Measurements from ENCODE around the gene DTX3.
"Not testable (repeated sequence)": the region's sequence is repeated elsewhere in the genome, so short reads cannot be mapped to it uniquely, and the experiment has no call there.

The DTX3 gene

GRCh38 chr12:57614948-57615500, 10.4 kb downstream of the DTX3 start:
- H3K36me3 Mint-ChIP-seq = no peaks in the 10 kb centered on the region
- peaks cover 100% of the 10 kb centered on the region for H3K27me3 Mint-ChIP-seq
- DNase-seq = no peak
- no peak overlapping the region for H3K27ac Mint-ChIP-seq
- no peaks in the 10 kb centered on the region for H3K9me3 Mint-ChIP-seq
- H3K4me1 Mint-ChIP-seq = peaks cover 19% of the 10 kb centered on the region
- CTCF ChIA-PET = interaction anchor here (1.5 to 3.9 kb wide), 4 partner anchors 12 to 138 kb away, joined by 3 to 21 read pairs (median 6); no protein-coding TSS in a partner anchor
- no peak overlapping the region for H3K4me3 Mint-ChIP-seq

GRCh38 chr12:57615637-57616036, 11.0 kb downstream of the DTX3 start:
- Mint-ChIP-seq H3K4me1 (peaks cover 20% of the 10 kb centered on the region), H3K27ac (no peak overlapping the region), H3K27me3 (peaks cover 100% of the 10 kb centered on the region), H3K4me3 (no peak overlapping the region), H3K36me3 (no peaks in the 10 kb centered on the region), H3K9me3 (no peaks in the 10 kb centered on the region)
- DNase-seq = no peak
- CTCF ChIA-PET = interaction anchor here (1.5 to 3.9 kb wide), 2 partner anchors 31 to 139 kb away, joined by 3 to 21 read pairs; no protein-coding TSS in a partner anchor

- Mint-ChIP-seq H3K4me1 (peaks cover 25% of the 10 kb centered on the region), H3K27me3 (peaks cover 100% of the 10 kb centered on the region), H3K27ac (no peak overlapping the region), H3K9me3 (no peaks in the 10 kb centered on the region), H3K36me3 (no peaks in the 10 kb centered on the region), H3K4me3 (no peak overlapping the region)
- CTCF ChIA-PET = interaction anchor here (3.9 kb wide), 1 partner anchor 32 kb away, joined by 21 read pairs; no protein-coding TSS in a partner anchor
- DNase-seq = no peak
Measured at GRCh38 chr12:57616383-57617101, 11.9 kb downstream of the DTX3 start.

GRCh38 chr12:57617942-57618341, 13.3 kb downstream of the DTX3 start:
- Mint-ChIP-seq H3K27me3 (peaks cover 100% of the 10 kb centered on the region), H3K9me3 (no peaks in the 10 kb centered on the region), H3K4me1 (peaks cover 30% of the 10 kb centered on the region), H3K36me3 (no peaks in the 10 kb centered on the region), H3K4me3 (no peak overlapping the region), H3K27ac (no peak overlapping the region)
- CTCF ChIA-PET = no interaction called here
- no peak for DNase-seq

GRCh38 chr12:57618431-57618830, 13.8 kb downstream of the DTX3 start:
- CTCF ChIA-PET, DNase-seq, H3K36me3 Mint-ChIP-seq, H3K4me3 Mint-ChIP-seq, H3K9me3 Mint-ChIP-seq, H3K27ac Mint-ChIP-seq: not testable (repeated sequence)
- Mint-ChIP-seq H3K4me1 (peaks cover 30% of the 10 kb centered on the region), H3K27me3 (peaks cover 100% of the 10 kb centered on the region)

- Mint-ChIP-seq H3K9me3 (no peaks in the 10 kb centered on the region), H3K27ac (no peak overlapping the region), H3K4me3 (no peak overlapping the region)
Measured at GRCh38 chr12:57618966-57619433, 14.4 kb downstream of the DTX3 start.

GRCh38 chr12:57619434-57620244, 15.0 kb downstream of the DTX3 start:
- DNase-seq = peak; percentile 42
- H3K27ac Mint-ChIP-seq = no peak overlapping the region
- H3K36me3 Mint-ChIP-seq = no peaks in the 10 kb centered on the region
- H3K4me1 Mint-ChIP-seq = peaks cover 30% of the 10 kb centered on the region
- H3K4me3 Mint-ChIP-seq = no peak overlapping the region
- peaks cover 100% of the 10 kb centered on the region for H3K27me3 Mint-ChIP-seq
- CTCF ChIA-PET = interaction anchor here (0.5 to 7.3 kb wide), 7 partner anchors 12 to 311 kb away, joined by 3 to 143 read pairs (median 6); partner anchors contain the start of gene PIP4K2C
- no peaks in the 10 kb centered on the region for H3K9me3 Mint-ChIP-seq

More at GRCh38 chr12:57618966-57619433, 14.4 kb downstream of the DTX3 start:
- CTCF ChIA-PET = interaction anchor here (0.5 to 7.3 kb wide), 2 partner anchors 36 to 310 kb away, joined by 3 to 143 read pairs; no protein-coding TSS in a partner anchor
- H3K4me1 Mint-ChIP-seq = peaks cover 30% of the 10 kb centered on the region
- no peaks in the 10 kb centered on the region for H3K36me3 Mint-ChIP-seq
- H3K27me3 Mint-ChIP-seq = peaks cover 100% of the 10 kb centered on the region
- no peak for DNase-seq

- Mint-ChIP-seq H3K27ac (no peak overlapping the region), H3K36me3 (no peaks in the 10 kb centered on the region), H3K4me1 (peaks cover 30% of the 10 kb centered on the region), H3K9me3 (no peaks in the 10 kb centered on the region), H3K27me3 (peaks cover 100% of the 10 kb centered on the region), H3K4me3 (peak overlapping the region; percentile 59)
- peak; percentile 16 for DNase-seq
- CTCF ChIA-PET = interaction anchor here (0.7 to 7.3 kb wide), 13 partner anchors 10 to 162 kb away, joined by 3 to 143 read pairs (median 5); partner anchors contain the start of genes ARHGEF25, B4GALNT1, GLI1 and PIP4K2C
Measured at GRCh38 chr12:57620245-57620935, 15.8 kb downstream of the DTX3 start.

GRCh38 chr12:57620936-57621496, 16.4 kb downstream of the DTX3 start:
- no peaks in the 10 kb centered on the region for H3K9me3 Mint-ChIP-seq
- peak overlapping the region; percentile 50 for H3K27ac Mint-ChIP-seq
- DNase-seq = peak; percentile 41
- H3K36me3 Mint-ChIP-seq = no peaks in the 10 kb centered on the region
- CTCF ChIA-PET = interaction anchor here (0.7 to 7.3 kb wide), 13 partner anchors 10 to 162 kb away, joined by 3 to 143 read pairs (median 5); partner anchors contain the start of genes ARHGEF25, B4GALNT1, GLI1 and PIP4K2C
- H3K4me1 Mint-ChIP-seq = peaks cover 30% of the 10 kb centered on the region
- peaks cover 100% of the 10 kb centered on the region for H3K27me3 Mint-ChIP-seq
- H3K4me3 Mint-ChIP-seq = peak overlapping the region; percentile 59

- Mint-ChIP-seq H3K36me3 (no peaks in the 10 kb centered on the region), H3K27me3 (peaks cover 100% of the 10 kb centered on the region), H3K27ac (peak overlapping the region; percentile 50), H3K9me3 (no peaks in the 10 kb centered on the region), H3K4me1 (peaks cover 30% of the 10 kb centered on the region), H3K4me3 (peak overlapping the region; percentile 59)
- CTCF ChIA-PET = interaction anchor here (0.7 to 7.3 kb wide), 17 partner anchors 9 to 166 kb away, joined by 3 to 143 read pairs (median 5); partner anchors contain the start of genes ARHGEF25, GLI1, INHBE and PIP4K2C
- peak; percentile 73 for DNase-seq
Measured at GRCh38 chr12:57621497-57622292, 17.1 kb downstream of the DTX3 start.

GRCh38 chr12:57622293-57623245, 17.9 kb downstream of the DTX3 start:
- DNase-seq = peak; percentile 17
- Mint-ChIP-seq H3K4me3 (peak overlapping the region; percentile 59), H3K9me3 (no peaks in the 10 kb centered on the region), H3K4me1 (peaks cover 33% of the 10 kb centered on the region), H3K27ac (no peak overlapping the region), H3K36me3 (no peaks in the 10 kb centered on the region), H3K27me3 (peaks cover 100% of the 10 kb centered on the region)
- CTCF ChIA-PET = interaction anchor here (0.7 to 7.3 kb wide), 8 partner anchors 8 to 167 kb away, joined by 3 to 143 read pairs (median 5); partner anchors contain the start of genes GLI1 and INHBE
